SKM-1 treated with dmso at 0.1 percent for 144 hours (cell line): ENCODE results near the gene DENND5A.
"Not testable (repeated sequence)": the region's sequence is repeated elsewhere in the genome, so short reads cannot be mapped to it uniquely, and the experiment has no call there.

Source experiments
- DNase-seq: peaks from one replicate; lab custom pipeline; 2025; ENCODE audit not compliant: unreplicated experiment; lab: John Stamatoyannopoulos, UW

Gene DENND5A

GRCh38 chr11:9219115-9219514 lies 46.0 kb downstream of the DENND5A start:
- no peak for DNase-seq

- DNase-seq, result no peak
Observed at GRCh38 chr11:9214765-9215164, 50.4 kb downstream of the DENND5A start.

- no peak for DNase-seq
Observed at GRCh38 chr11:9211322-9211721, 53.8 kb downstream of the DENND5A start.

- no peak for DNase-seq
Observed at GRCh38 chr11:9210922-9211320, 54.2 kb downstream of the DENND5A start.

DNA sequence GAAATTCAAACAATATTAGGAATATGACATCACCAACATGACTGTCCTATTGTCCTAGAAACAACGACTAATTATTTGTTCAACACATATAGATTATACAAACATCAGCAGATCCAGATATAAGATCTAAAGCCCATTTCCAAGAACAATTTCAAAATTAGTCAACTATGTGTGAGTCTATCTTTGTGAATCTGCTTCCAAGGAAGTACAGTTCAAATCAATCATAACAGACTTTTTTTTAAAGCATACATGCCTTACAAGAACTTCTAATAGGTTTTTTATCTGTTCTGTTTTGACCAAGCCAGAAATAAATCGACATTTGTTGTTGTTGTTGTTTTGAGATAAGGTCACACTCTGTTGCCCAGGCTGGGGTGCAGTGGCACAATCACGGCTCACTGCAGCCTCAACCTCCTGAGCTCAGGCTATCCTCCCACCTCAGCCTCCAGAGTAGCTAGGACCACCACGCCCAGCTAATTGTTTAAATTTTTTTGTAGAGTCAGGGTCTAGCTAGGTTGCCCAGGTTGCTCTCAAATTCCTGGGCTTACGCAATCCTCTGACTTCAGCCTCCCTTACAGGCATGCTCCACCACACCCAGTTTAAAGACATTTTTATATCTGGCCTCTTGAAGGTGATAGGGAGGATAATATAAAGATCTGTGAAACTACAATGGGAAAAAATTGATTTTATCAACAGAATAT lies 54.8 kb downstream of the DENND5A start:
- no peak for DNase-seq

DNA sequence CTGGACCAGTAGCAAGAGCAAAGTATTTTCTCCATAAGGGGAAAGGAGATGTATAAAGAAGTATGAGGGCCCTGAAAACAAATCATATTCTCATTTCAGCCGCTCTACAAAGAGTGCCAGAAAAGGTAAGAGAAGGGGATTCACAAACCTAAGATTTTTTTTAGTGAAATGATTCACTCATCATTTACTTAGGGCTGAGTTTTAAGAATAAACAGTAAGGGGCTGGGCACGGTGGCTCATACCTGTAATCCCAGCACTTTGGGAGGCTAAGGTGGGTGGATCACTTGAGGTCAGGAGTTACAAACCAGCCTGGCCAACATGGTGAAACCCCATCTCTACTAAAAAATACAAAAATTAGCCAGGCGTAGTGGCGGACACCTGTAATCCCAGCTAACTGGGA lies 55.5 kb downstream of the DENND5A start:
- DNase-seq, result not testable (repeated sequence)

DNA sequence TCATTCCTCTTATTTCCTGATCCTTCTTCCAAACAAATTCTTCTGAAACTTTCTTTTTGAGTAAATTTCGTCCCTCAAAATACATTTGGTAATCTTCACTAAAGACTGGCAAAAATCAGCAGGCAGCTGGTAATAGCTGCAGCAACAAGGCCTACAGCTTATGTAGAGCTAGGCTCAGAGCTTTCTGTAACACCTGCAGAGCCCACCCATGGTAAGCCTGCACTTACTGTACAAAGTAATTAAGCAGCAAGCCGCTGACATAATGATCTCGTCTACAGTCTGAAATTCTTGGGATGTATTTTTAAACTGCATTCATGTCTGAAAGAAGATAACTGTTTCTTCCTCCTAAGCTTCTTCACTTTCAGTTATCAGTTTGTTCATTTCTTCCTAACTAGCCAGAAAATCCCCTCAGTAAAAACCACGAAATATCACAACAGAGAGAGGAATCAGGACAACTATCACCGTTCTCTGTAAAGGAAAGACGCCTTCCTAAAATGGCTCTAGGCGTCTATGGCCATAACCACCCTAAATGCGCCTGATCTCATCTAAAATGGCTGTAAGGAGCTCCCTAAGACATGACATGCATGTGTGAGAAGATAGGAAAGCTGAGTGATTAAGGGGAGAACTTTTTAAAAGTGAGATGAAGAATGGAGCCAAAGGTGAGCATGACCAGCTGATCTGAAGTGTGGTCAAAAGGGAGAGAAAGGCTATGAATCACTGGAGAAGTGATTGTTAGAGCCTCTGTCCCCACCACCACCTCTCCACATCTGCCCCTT lies 56.2 kb downstream of the DENND5A start:
- DNase-seq, result no peak

DNA sequence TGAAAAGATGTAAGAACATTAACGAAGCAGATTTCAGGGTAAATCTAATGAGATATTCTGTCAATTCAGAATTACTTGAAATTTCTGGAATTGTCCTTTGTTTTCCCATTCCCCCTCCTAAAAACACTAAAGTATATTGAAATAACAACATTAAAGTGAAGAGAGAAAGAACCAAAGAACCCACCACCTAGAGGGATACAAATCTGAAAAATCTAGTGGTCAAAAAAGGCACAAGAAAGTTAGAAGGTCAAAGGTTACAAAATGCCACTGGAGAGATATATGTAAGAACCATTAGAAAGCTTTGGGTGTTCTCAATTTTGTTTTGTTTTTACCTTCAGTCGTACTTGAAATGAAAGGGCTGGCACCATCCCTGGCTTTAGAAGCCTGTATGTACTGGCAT lies 57.9 kb downstream of the DENND5A start:
- DNase-seq, result no peak

DNA sequence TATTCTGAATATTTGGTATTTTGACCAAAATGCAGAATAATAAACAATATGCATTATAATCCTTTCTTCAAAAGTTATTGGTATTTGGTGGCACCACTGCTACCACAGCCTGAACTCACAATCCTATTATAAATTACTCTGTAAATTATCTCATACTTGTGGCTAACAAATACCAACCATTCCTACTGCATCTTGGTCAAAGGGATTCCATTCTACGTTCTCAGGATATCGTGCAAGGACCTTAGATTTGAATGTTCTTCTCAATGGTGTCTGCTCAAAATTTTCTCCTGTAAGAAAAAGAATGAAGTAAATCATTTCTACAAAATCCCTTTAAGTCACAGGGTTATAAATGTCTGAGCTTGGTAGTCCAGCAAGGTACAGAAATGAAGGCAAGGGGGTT lies 58.7 kb downstream of the DENND5A start:
- no peak for DNase-seq

DNA sequence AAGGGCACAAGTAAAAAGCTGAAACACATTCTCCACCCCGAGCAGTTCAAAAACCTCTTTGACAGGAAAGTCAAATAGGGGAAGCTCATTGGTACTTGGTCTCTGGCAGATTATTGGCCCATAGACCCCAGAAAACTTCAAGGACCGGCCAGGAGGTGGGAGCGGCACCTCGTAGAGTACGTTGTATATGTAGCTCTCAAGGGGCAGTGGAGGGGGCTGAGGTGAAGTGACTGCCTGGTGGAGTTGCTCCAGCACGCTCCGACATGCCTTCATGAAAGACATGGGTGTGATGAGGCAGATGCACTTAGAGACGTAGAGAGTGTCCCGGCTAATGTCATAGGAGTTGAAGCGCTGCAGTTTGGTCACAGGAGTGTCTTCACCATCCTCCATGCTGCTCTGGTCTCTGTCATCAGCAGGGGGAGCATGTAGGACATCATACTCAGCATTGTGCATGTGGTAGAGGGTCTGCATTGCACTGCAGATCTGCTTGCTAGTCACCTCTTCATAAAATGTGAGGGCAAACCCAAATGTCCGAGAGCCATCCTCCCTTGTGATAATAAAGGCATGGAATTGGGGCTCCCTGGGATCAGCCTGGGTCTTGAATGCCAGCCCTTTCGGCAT lies 61.3 kb downstream of the DENND5A start:
- no peak for DNase-seq

- no peak for DNase-seq
Observed at GRCh38 chr11:9201372-9202162, 63.6 kb downstream of the DENND5A start.

DNA sequence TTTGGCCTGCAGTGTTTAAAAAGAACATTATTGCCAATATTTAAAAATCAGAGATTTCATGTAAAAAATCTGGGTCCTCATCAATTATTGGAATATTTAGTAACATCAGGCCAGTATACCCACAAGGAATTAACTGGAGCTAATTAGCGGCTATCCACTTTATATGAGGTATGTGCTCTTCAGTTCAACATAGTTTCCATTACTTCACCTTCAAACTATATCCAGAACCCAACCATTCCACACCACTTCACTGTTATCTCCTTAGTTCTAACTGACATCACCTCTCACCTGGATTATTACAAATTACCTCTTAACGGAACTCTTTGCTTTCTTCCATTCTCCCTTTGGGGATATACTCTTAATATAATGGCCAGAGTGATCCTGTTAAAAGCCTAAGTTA lies 64.7 kb downstream of the DENND5A start:
- DNase-seq, result no peak

DNA sequence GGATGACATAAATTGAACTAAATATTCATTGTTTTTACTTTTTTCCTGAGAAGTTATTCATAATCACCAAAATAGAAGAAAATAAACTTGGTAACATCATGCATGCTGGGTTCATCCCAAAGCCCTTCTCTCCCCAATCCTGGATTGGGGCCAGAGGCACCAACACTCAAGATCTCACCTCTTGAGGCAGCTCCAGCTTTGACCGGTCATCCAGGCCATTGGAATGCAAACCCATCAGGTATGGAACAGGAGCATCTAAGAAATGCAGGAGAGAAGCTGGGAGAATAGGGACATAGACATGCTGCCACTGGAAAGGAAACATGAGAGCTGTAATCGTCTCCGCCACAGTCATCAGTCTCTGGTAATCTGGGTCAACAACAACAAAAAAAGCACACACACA lies 71.8 kb downstream of the DENND5A start:
- DNase-seq, result no peak

DNA sequence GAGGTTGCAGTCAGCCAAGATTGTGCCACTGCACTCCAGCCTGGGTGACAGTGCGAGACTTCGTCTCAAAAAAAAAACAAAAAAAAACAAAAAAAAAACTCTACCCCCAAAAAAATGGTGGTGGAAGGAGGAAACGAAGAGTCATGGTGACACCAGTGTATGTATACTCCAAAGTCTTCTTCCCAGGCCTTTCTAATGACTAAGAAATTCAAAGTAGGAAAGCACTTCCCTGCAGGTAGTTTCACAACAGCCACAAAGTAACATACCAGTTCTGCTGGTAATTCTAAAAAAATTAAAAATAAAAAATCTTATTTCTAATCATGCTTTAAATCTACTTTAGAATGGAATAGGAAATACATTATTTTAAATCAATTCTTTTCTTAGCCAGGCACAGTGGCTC lies 72.6 kb downstream of the DENND5A start:
- no peak for DNase-seq

DNA sequence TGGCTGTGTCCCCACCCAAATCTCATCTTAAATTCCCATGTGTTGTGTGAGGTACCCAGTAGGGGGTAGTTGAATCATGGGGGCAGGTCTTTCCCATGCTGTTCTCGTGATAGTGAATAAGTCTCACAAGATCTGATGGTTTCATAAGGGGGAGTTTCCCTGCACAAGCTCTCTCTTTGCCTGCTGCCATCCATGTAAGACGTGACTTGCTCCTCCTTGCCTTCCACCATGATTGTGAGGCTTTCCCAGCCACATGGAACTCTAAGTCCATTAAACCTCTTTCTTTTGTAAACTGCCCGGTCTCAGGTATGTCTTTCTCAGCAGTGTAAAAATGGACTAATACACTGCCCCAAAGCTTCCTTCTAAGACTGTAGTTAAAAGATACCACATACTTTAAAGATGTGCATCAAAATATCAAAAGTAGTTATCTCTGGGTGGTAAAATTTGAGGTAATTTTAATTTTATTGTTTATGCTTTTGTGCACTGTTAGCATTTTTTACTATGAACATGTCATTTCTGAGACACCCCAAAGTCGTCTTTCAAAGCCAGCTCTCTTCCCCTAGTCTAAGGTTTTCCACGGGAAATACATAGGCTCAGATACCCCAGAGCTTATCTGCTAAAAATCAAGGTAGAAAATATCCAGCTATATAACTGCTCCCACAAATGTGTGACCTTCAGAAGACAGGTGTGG lies 74.7 kb downstream of the DENND5A start:
- not testable (repeated sequence) for DNase-seq

- not testable (repeated sequence) for DNase-seq
Observed at GRCh38 chr11:9188860-9189259, 76.3 kb downstream of the DENND5A start.

DNA sequence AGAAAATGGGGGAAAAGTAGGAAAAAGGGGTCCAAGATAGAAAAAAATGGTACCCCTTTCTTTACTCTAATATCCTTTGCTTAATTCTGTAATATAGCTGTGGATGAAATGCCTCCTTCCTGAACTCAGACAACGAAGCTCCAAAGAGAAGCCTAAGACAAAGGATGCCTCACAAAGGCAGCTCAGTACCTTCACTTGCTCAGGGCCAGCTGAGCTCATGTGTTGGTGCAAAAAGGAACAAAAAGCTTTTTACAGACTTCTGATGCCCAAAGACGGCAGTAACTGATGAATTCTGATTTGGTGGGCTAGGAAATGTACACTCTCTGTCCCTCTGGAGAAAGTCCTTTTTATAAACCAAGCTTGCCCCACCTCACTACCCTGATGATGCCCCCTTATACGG lies 77.5 kb downstream of the DENND5A start:
- no peak for DNase-seq

DNA sequence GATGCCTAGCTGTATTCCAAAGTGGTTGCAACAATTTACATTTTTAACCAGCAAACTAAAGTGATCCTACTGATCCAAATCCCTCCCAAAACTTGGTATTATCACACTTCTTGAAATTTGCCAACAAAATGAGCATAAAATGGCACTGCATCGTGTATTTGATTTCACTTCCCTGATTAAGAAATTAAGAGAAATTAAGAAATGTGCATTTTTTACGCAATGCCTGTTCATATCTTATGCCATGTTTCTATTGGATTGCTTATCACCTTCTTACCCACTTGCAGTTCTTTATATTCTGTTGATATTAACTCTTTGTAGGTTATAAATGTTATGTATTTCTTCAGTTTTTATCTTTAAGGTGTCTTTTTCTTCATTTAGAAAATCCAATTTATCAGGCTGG lies 80.6 kb downstream of the DENND5A start:
- DNase-seq, result no peak

GRCh38 chr11:9182180-9182871 lies 82.8 kb downstream of the DENND5A start:
- no peak for DNase-seq

GRCh38 chr11:9180784-9181183 lies 84.4 kb downstream of the DENND5A start:
- DNase-seq, result no peak
